Osteoblast (primary cell): Measurements from ENCODE around the gene ADGRV1. TPM values are rescaled to one million over a fixed set of nuclear protein-coding genes. Genes with fewer than 3 reads are reported as not detected.

Source experiments
- DNase-seq: peaks from one replicate; pipeline ENCODE4 v3.0.0; 2011; ENCODE audit warnings: low spot score, mixed read lengths; ENCODE audit not compliant: insufficient read length; ENCODE audit errors: missing footprints
- H2AFZ ChIP-seq: 2 replicates; pipeline ENCODE4 v1.6.0; 2011; ENCODE audit warnings: mild to moderate bottlenecking, low read length
- H3K27ac ChIP-seq: 2 replicates; pipeline ENCODE4 v1.5.1; 2011; ENCODE audit warnings: mild to moderate bottlenecking, low read depth, low read length, moderate library complexity
- H3K27me3 ChIP-seq: 2 replicates; pipeline ENCODE4 v1.6.0; 2012; ENCODE audit warnings: mild to moderate bottlenecking, control low read depth, inconsistent platforms, low read length, moderate library complexity; ENCODE audit not compliant: insufficient read depth
- H3K36me3 ChIP-seq: 2 replicates; pipeline ENCODE4 v1.5.1; 2011; ENCODE audit warnings: mild to moderate bottlenecking, low read length, control low read depth, moderate library complexity; ENCODE audit not compliant: insufficient read depth
- H3K4me1 ChIP-seq: 2 replicates; pipeline ENCODE4 v1.5.1; 2011; ENCODE audit warnings: mild to moderate bottlenecking, low read length, control low read depth, moderate library complexity; ENCODE audit not compliant: insufficient read depth
- H3K4me2 ChIP-seq: 2 replicates; pipeline ENCODE4 v1.6.0; 2011; ENCODE audit warnings: mild to moderate bottlenecking, low read length; ENCODE audit not compliant: insufficient read depth
- H3K4me3 ChIP-seq: fragments of 200-600 bp; sonication (generic); 3 replicates; pipeline ENCODE4 v1.5.1; 2012; ENCODE audit warnings: mild to moderate bottlenecking, low read length, inconsistent platforms; ENCODE audit not compliant: insufficient read depth
- H3K79me2 ChIP-seq: 2 replicates; pipeline ENCODE4 v1.6.0; 2012; ENCODE audit warnings: mild to moderate bottlenecking, low read length, control low read depth, inconsistent platforms; ENCODE audit not compliant: insufficient read depth
- H3K9me3 ChIP-seq: 2 replicates; pipeline ENCODE4 v1.5.1; 2011; ENCODE audit warnings: low read depth, low read length, control low read depth
- H4K20me1 ChIP-seq: 2 replicates; pipeline ENCODE4 v1.6.0; 2012; ENCODE audit warnings: mild to moderate bottlenecking, low read length, control low read depth; ENCODE audit not compliant: insufficient read depth
- CTCF ChIP-seq: IDR thresholded peaks from 2 replicates; pipeline ENCODE4 v1.5.1; 2011; ENCODE audit warnings: mild to moderate bottlenecking, low read depth, low read length, moderate library complexity; ENCODE audit errors: extremely low read depth
- total RNA-seq: library from RNA; depleted of rRNA; stranded (reverse); fragments of >200 nt; gene quantifications from 2 replicates; pipeline ENCODE4 v1.2.3, GENCODE V29; 2012

Gene ADGRV1
- total RNA-seq, 1 donor = under 0.01 TPM

- H3K4me3 ChIP-seq = no peak overlapping the region
- no peaks in the 10 kb centered on the region for H3K4me1 ChIP-seq
- DNase-seq = no peak
- H3K36me3 ChIP-seq = no peaks in the 10 kb centered on the region
- H3K27ac ChIP-seq = no peak overlapping the region
- no peak overlapping the region for H3K4me2 ChIP-seq
- no peaks in the 10 kb centered on the region for H3K27me3 ChIP-seq
- no peak overlapping the region for H2AFZ ChIP-seq
- no peaks in the 10 kb centered on the region for H3K79me2 ChIP-seq
- H3K9me3 ChIP-seq = no peaks in the 10 kb centered on the region
- no peak for TF ChIP-seq CTCF
- H4K20me1 ChIP-seq = no peaks in the 10 kb centered on the region
These were observed 131.7 kb downstream of the ADGRV1 start for GRCh38 chr5:90690307-90690706.

- Histone ChIP-seq H3K9me3 (no peaks in the 10 kb centered on the region), H3K79me2 (no peaks in the 10 kb centered on the region), H2AFZ (no peak overlapping the region), H3K36me3 (no peaks in the 10 kb centered on the region), H3K4me3 (no peak overlapping the region), H3K4me1 (no peaks in the 10 kb centered on the region), H4K20me1 (no peaks in the 10 kb centered on the region), H3K4me2 (no peak overlapping the region), H3K27ac (no peak overlapping the region), H3K27me3 (no peaks in the 10 kb centered on the region)
- no peak for TF ChIP-seq CTCF
- no peak for DNase-seq
These were observed 132.9 kb downstream of the ADGRV1 start for GRCh38 chr5:90691533-90691932.

- no peak for TF ChIP-seq CTCF
- Histone ChIP-seq H3K27ac (no peak overlapping the region), H2AFZ (no peak overlapping the region), H3K36me3 (no peaks in the 10 kb centered on the region), H3K27me3 (no peaks in the 10 kb centered on the region), H3K4me2 (no peak overlapping the region), H3K4me1 (no peaks in the 10 kb centered on the region), H4K20me1 (no peaks in the 10 kb centered on the region), H3K9me3 (no peaks in the 10 kb centered on the region), H3K4me3 (no peak overlapping the region), H3K79me2 (no peaks in the 10 kb centered on the region)
- no peak for DNase-seq
These were observed 137.6 kb downstream of the ADGRV1 start for GRCh38 chr5:90696153-90696552.

- H3K9me3 ChIP-seq = no peaks in the 10 kb centered on the region
- no peak overlapping the region for H3K4me2 ChIP-seq
- no peak overlapping the region for H2AFZ ChIP-seq
- TF ChIP-seq CTCF = no peak
- no peaks in the 10 kb centered on the region for H3K27me3 ChIP-seq
- no peaks in the 10 kb centered on the region for H3K79me2 ChIP-seq
- H3K4me1 ChIP-seq = no peaks in the 10 kb centered on the region
- no peak overlapping the region for H3K27ac ChIP-seq
- no peaks in the 10 kb centered on the region for H3K36me3 ChIP-seq
- no peaks in the 10 kb centered on the region for H4K20me1 ChIP-seq
- H3K4me3 ChIP-seq = no peak overlapping the region
- DNase-seq = no peak
These were observed 141.7 kb downstream of the ADGRV1 start for GRCh38 chr5:90700299-90700698.
